ENCODE measurements around the gene MAP4. TPM values are rescaled to one million over a fixed set of nuclear protein-coding genes. Genes with fewer than 3 reads are reported as not detected.

Gene MAP4
- total RNA-seq, 3 donors from 2014 or later (not counting 1 experiment from before 2014, with no cell fraction given): 74.5 to 97.1 (median 88.9) TPM

DNA sequence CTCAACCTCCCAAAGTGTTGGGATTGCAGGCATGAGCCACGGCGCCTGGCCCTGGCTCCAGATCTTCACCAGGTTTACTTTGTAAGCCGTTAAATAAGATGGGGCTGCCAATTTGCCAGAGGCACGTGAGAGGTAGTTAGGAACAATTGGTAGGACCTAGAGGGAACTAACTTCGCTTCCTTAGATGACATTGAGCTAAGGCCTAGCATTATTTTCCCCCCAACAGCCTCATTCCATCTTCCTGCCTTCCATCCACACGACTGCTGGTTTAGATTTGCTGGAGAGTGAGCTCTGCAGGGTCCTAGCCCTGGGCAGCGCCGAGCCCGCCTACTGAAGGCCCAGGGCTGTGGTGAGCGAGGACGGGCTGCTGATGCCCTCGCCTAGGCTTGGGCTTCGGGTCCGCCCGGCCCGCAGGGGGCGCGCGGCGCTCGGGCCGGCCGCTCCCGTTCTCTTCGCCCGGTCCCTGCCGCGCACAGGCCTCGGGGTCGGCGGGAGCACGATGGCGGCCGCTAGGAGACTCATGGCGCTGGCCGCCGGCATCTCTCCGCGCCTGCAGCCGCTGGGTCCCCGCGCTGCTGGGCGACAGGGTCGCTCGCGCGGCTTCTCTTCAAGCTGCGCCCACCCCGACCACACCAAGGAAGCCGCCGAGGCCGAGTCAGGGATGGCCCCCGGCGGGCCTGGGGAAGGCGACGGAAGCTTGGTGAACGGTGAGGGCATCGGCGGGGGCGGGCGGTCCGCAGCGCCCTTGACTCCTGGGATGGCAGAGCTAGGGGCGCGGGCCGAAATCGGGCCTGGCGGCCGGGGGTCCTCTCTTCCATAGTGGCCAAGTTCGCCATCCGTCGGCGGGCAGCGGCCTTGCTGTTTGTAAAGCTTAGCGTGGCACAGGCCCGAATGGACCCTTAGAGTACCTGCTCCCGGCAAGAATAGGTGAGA, 191.4 kb downstream of the MAP4 start:
- H3K27ac Mint-ChIP-seq: peak overlapping the region; percentile 58 to 90
- no peaks in the 10 kb centered on the region for H3K9me3 ChIP-seq (ENCODE audit: control insufficient read depth, insufficient read depth, low read length)
- WGBS (ENCODE audit: insufficient coverage): 3% methylated on average over 76 of the region's 77 CpGs
- intact Hi-C loops (cut with micrococcal nuclease): loop anchor here (1.0 kb wide), 2 partner anchors 165 to 303 kb away; no protein-coding TSS in a partner anchor
- peaks cover 19% of the 10 kb centered on the region for H3K4me1 ChIP-seq (ENCODE audit: control insufficient read depth, insufficient read depth, low read length)
- H3K27ac ChIP-seq (ENCODE audit: low read length): peak overlapping the region; percentile 52
- TF ChIP-seq, protein P1, sequence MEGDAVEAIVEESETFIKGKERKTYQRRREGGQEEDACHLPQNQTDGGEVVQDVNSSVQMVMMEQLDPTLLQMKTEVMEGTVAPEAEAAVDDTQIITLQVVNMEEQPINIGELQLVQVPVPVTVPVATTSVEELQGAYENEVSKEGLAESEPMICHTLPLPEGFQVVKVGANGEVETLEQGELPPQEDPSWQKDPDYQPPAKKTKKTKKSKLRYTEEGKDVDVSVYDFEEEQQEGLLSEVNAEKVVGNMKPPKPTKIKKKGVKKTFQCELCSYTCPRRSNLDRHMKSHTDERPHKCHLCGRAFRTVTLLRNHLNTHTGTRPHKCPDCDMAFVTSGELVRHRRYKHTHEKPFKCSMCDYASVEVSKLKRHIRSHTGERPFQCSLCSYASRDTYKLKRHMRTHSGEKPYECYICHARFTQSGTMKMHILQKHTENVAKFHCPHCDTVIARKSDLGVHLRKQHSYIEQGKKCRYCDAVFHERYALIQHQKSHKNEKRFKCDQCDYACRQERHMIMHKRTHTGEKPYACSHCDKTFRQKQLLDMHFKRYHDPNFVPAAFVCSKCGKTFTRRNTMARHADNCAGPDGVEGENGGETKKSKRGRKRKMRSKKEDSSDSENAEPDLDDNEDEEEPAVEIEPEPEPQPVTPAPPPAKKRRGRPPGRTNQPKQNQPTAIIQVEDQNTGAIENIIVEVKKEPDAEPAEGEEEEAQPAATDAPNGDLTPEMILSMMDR (IDR thresholded peaks at IDR 0.05): peak; percentile 88
- no peaks in the 10 kb centered on the region for H3K27me3 Mint-ChIP-seq (ENCODE audit: low read depth in 2 of 2)
- H3K9me3 Mint-ChIP-seq: no peaks in the 10 kb centered on the region
- H3K27me3 ChIP-seq (ENCODE audit: control insufficient read depth, insufficient read depth, low read length): no peaks in the 10 kb centered on the region
- H3K4me3 ChIP-seq (ENCODE audit: low read length): peak overlapping the region; percentile 90
- DNase-seq (peak; percentile 80 to 91), ATAC-seq (peak; percentile 98 to 99 (median 99))
- H3K4me1 Mint-ChIP-seq: peaks cover 18 to 24% of the 10 kb centered on the region in 2 donors
- H3K36me3 ChIP-seq (ENCODE audit: control insufficient read depth, insufficient read depth, low read length): peaks cover 18% of the 10 kb centered on the region
- H3K4me3 Mint-ChIP-seq: peak overlapping the region; percentile 89
- no peaks in the 10 kb centered on the region for H3K36me3 Mint-ChIP-seq

DNA sequence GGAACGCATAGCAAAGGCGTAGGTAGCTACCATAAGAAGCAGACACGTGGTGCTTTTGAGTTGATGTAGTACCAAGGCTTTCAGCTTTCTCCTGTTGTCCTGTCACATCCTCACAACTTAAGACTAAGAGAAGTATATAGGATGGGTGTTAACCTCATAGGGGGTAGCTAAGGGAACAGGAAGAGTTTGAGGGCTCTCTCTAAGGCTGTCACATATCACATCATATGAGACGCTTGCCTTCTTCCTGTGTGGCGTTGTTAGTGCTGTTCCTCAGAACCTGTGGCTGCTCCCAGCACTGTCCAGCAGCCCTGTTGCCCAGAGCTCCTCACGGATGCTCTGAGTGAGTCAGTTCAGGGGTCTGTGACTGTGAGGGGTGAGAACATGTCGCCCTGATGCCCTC, 198.6 kb downstream of the MAP4 start:
- DNase-seq: no peak

DNA sequence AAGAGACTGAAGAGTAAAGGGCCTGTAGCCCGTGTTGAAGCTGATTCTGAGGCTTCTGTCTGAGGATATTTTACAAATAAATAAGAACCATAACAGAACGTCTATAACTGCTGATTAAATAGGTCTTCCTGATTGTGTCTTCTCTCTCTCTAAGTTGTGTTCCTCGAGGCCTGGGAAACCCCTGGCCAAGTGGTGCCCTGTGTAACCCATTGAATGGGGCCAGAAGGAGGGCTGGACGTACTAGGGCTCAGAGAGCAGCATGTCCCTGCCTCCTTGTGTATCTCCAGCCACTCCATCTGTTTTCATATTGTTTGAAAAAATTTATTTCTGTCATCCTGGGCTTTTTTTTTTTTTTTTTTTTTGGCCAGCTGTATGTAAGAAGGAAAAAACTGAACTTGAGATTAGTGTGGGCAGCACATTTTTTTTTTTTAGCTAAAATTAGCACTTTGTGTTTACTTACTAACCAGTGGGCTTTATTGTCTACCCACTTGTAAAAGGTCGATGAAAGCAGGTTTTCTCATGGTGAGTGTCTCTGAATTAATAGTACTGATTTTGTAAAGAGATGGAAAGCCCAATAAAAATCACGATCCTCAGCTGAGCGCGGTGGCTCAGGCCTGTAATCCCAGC, 202.6 kb downstream of the MAP4 start:
- Mint-ChIP-seq H3K9me3 (no peaks in the 10 kb centered on the region), H3K27me3 (ENCODE audit: low read depth in 2 of 2) (no peaks in the 10 kb centered on the region), H3K4me1 (peaks cover 13 to 15% of the 10 kb centered on the region in 2 donors), H3K4me3 (no peak overlapping the region), H3K27ac (no peak overlapping the region), H3K36me3 (peaks cover 7% of the 10 kb centered on the region)
- Histone ChIP-seq H3K27me3 (ENCODE audit: control insufficient read depth, insufficient read depth, low read length) (no peaks in the 10 kb centered on the region), H3K4me1 (ENCODE audit: control insufficient read depth, insufficient read depth, low read length) (no peaks in the 10 kb centered on the region), H3K9me3 (ENCODE audit: control insufficient read depth, insufficient read depth, low read length) (no peaks in the 10 kb centered on the region), H3K36me3 (ENCODE audit: control insufficient read depth, insufficient read depth, low read length) (peaks cover 36% of the 10 kb centered on the region), H3K4me3 (ENCODE audit: low read length) (no peak overlapping the region), H3K27ac (ENCODE audit: low read length) (no peak overlapping the region)
- 85% methylated on average over 7 of the region's 8 CpGs for WGBS (ENCODE audit: insufficient coverage)
- TF ChIP-seq, protein P1 (IDR thresholded peaks at IDR 0.05): no peak
- no peak for ATAC-seq
- no peak for DNase-seq
- intact Hi-C loops (cut with micrococcal nuclease): no loop called here

More for the DNA sequence above, 198.6 kb downstream of the MAP4 start:
- WGBS (ENCODE audit: insufficient coverage): 86% methylated on average over 6 of the region's 7 CpGs
- H3K4me1 Mint-ChIP-seq: peaks cover 10 to 11% of the 10 kb centered on the region in 2 donors
- TF ChIP-seq, protein P1 (IDR thresholded peaks at IDR 0.05): no peak
- Histone ChIP-seq H3K4me3 (ENCODE audit: low read length) (no peak overlapping the region), H3K4me1 (ENCODE audit: control insufficient read depth, insufficient read depth, low read length) (no peaks in the 10 kb centered on the region), H3K27ac (ENCODE audit: low read length) (no peak overlapping the region), H3K36me3 (ENCODE audit: control insufficient read depth, insufficient read depth, low read length) (peaks cover 20% of the 10 kb centered on the region), H3K9me3 (ENCODE audit: control insufficient read depth, insufficient read depth, low read length) (no peaks in the 10 kb centered on the region), H3K27me3 (ENCODE audit: control insufficient read depth, insufficient read depth, low read length) (no peaks in the 10 kb centered on the region)
- intact Hi-C loops (cut with micrococcal nuclease): no loop called here
- H3K4me3 Mint-ChIP-seq: no peak overlapping the region
- ATAC-seq: peak; percentile 34 to 71 (median 46)
- no peaks in the 10 kb centered on the region for H3K9me3 Mint-ChIP-seq
- H3K27me3 Mint-ChIP-seq (ENCODE audit: low read depth in 2 of 2): no peaks in the 10 kb centered on the region
- peak overlapping the region; percentile 43 to 58 for H3K27ac Mint-ChIP-seq
- no peaks in the 10 kb centered on the region for H3K36me3 Mint-ChIP-seq
